Lower leg skin (tissue), 3 donors: Measurements from ENCODE around the gene NFYC.

Experiments used
- CTCF ChIP-seq, 3 donors: fragments of 450-650 bp; IDR thresholded peaks; one replicate each; pipeline ENCODE4 v1.5.1; 2016; ENCODE audit warnings: antibody characterized with exemption in 3 of 3, mild to moderate bottlenecking in 3 of 3, moderate library complexity in 2 of 3
- POLR2A ChIP-seq, 2 donors: fragments of 450-650 bp; IDR thresholded peaks; one replicate each; pipeline ENCODE4 v1.6.1; 2016 to 2017; ENCODE audit warnings: antibody characterized with exemption in 2 of 2, mild to moderate bottlenecking in 1 of 2, moderate library complexity in 1 of 2

DNA sequence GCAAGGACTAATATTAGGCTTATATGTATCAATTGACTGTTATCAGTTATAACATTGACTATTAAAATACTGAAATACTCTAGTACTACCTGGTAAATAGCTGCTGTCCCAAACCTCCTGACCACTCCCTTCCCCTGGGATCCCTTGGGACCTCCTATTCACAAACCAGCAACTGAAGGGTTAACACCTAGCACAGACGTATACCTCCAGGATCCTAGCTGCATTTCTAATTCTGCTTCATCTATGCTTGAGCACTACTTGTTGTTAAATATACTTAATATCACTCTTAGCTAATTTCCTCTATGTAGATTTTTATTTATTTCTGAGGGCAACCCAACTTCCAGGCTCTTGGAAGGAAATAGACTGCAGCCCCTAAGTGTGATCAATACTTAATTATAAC lies 1.8 kb upstream of the NFYC start:
- no peak for TF ChIP-seq CTCF (IDR thresholded peaks at IDR 0.05)
- no peak for TF ChIP-seq POLR2A (IDR thresholded peaks at IDR 0.05)
